HepG2 (cell line): ENCODE results near the gene KCTD5. TPM values are rescaled to one million over a fixed set of nuclear protein-coding genes. Genes with fewer than 3 reads are reported as not detected.

Experiments used
- ATAC-seq: fragments of 200-7000 bp; cut with Tn5 transposase; 3 replicates; pipeline ENCODE4 v1.9.1; 2020; ENCODE audit warnings: mild to moderate bottlenecking, moderate library complexity
- BruUV-seq: library from RNA; stranded (reverse); fragments of 400-500 nt; replicated peaks from 2 replicates; lab custom pipeline; 2021; lab: Mats Ljungman, UMichigan
- CTCF ChIA-PET: fragments of 300-600 bp; formaldehyde crosslinking; extraction: SDS; loops from one replicate; lab custom pipeline; 2021; ENCODE audit warnings: low total read pairs, inconsistent platforms, low intra/inter-chr PET ratio; lab: Yijun Ruan, JAX
- POLR2A ChIA-PET: fragments of 350-600 bp; sonication (Branson Sonifier 250); formaldehyde crosslinking; loops from one replicate; lab custom pipeline; 2020; ENCODE audit warnings: antibody characterized with exemption, inconsistent platforms; lab: Yijun Ruan, JAX
- DNase-seq: peaks from one replicate; pipeline ENCODE4 v3.0.0-alpha.2; 2015; ENCODE audit warnings: low spot score
- FAIRE-seq: peaks from 3 replicates; lab custom pipeline; 2011; peaks lifted over from hg19 to GRCh38; lab: Jason Lieb, UNC
- H2AFZ ChIP-seq: one replicate; pipeline ENCODE4 v1.6.1; 2011; ENCODE audit warnings: low read length, inconsistent platforms
- H3K27ac ChIP-seq: fragments of 300-600 bp; 3 replicates; pipeline ENCODE4 v1.8.0; 2011; ENCODE audit warnings: mixed run types, mild to moderate bottlenecking, mixed read lengths, low read length, inconsistent platforms; ENCODE audit not compliant: insufficient read depth; ENCODE audit errors: extremely low read length
- H3K27me3 ChIP-seq, 2 experiments: fragments of 200-600 bp in 1 of 2; 2 replicates in 1 of 2; 3 replicates in 1 of 2; pipeline versions ENCODE4 v1.6.0 to v1.8.0; 2011; ENCODE audit warnings: low read length in 2 of 2, mild to moderate bottlenecking in 2 of 2, moderate library complexity in 2 of 2, inconsistent platforms in 1 of 2; ENCODE audit not compliant: insufficient read depth in 2 of 2, control insufficient read depth in 1 of 2
- H3K36me3 ChIP-seq, 2 experiments: fragments of 200-600 bp in 1 of 2; replicated peaks in 1 of 2; 2 replicates in 1 of 2; 3 replicates in 1 of 2; pipeline versions ENCODE4 v1.5.1 to v1.8.0; 2011; ENCODE audit warnings: low read length in 2 of 2, inconsistent platforms in 1 of 2; ENCODE audit not compliant: insufficient read depth in 2 of 2, control insufficient read depth in 1 of 2
- H3K4me1 ChIP-seq: 2 replicates; pipeline ENCODE4 v1.5.1; 2012; ENCODE audit warnings: low read length, inconsistent platforms; ENCODE audit not compliant: insufficient read depth
- H3K4me2 ChIP-seq: 2 replicates; pipeline ENCODE4 v1.6.0; 2011; ENCODE audit warnings: low read depth, low read length, inconsistent platforms
- H3K4me3 ChIP-seq, 3 experiments: fragments of 200-600 bp in 1 of 3; sonication (generic), shearing (Covaris generic) in 1 of 3; replicated peaks in 1 of 3; 2 replicates each; pipeline ENCODE4 v1.5.1; 2011 to 2016; ENCODE audit warnings: low read length in 3 of 3, inconsistent platforms in 2 of 3, low read depth in 2 of 3, mild to moderate bottlenecking in 2 of 3, control low read depth in 1 of 3, mixed read lengths in 1 of 3; ENCODE audit not compliant: insufficient read depth in 1 of 3
- H3K79me2 ChIP-seq: one replicate; pipeline ENCODE4 v1.6.1; 2011; ENCODE audit warnings: low read length, inconsistent platforms; ENCODE audit not compliant: insufficient read depth
- H3K9ac ChIP-seq: 2 replicates; pipeline ENCODE4 v1.6.0; 2011; ENCODE audit warnings: mild to moderate bottlenecking, low read depth, low read length, inconsistent platforms; ENCODE audit not compliant: insufficient read depth
- H3K9me3 ChIP-seq: 2 replicates; pipeline ENCODE4 v1.5.1; 2012; ENCODE audit warnings: mild to moderate bottlenecking, low read length
- H4K20me1 ChIP-seq: 2 replicates; pipeline ENCODE4 v1.6.0; 2011; ENCODE audit warnings: inconsistent platforms, mild to moderate bottlenecking, low read length, moderate library complexity; ENCODE audit not compliant: insufficient read depth
- CENPT ChIP-seq: sonication (generic); formaldehyde crosslinking; IDR thresholded peaks from 2 replicates; pipeline ENCODE4 v1.8.0; 2022; ENCODE audit warnings: low read depth, mild to moderate bottlenecking, moderate library complexity, missing genetic modification reagents
- MXD3 ChIP-seq: IDR thresholded peaks from 2 replicates; pipeline ENCODE4 v1.6.1; 2016; ENCODE audit warnings: mild to moderate bottlenecking, missing biosample characterization, missing genetic modification reagents
- PATZ1 ChIP-seq: sonication (generic); formaldehyde crosslinking; IDR thresholded peaks from 2 replicates; pipeline ENCODE4 v1.4.0; 2020; ENCODE audit warnings: missing genetic modification reagents
- PAX8 ChIP-seq: sonication (generic); formaldehyde crosslinking; IDR thresholded peaks from 2 replicates; pipeline ENCODE4 v1.8.0; 2022; ENCODE audit warnings: mild to moderate bottlenecking, missing genetic modification reagents, borderline replicate concordance
- PAXIP1 ChIP-seq: sonication (generic); formaldehyde crosslinking; conservative IDR thresholded peaks from 2 replicates; pipeline ENCODE4 v1.4.0; 2020; ENCODE audit warnings: mild to moderate bottlenecking, missing genetic modification reagents, moderate library complexity
- POLR2A ChIP-seq, 2 experiments: IDR thresholded peaks; 2 replicates each; pipeline ENCODE4 v1.6.1; 2011; ENCODE audit warnings: low read depth in 2 of 2, low read length in 2 of 2, mild to moderate bottlenecking in 1 of 2, moderate library complexity in 1 of 2; ENCODE audit not compliant: insufficient read depth in 1 of 2
- SALL1 ChIP-seq: sonication (generic); formaldehyde crosslinking; IDR thresholded peaks from 2 replicates; pipeline ENCODE4 v1.8.0; 2022; ENCODE audit warnings: mild to moderate bottlenecking, missing genetic modification reagents
- SATB2 ChIP-seq: sonication (generic); formaldehyde crosslinking; IDR thresholded peaks from 2 replicates; pipeline ENCODE4 v1.5.0; 2020; ENCODE audit warnings: missing genetic modification reagents
- SRY ChIP-seq: sonication (generic); formaldehyde crosslinking; IDR thresholded peaks from 2 replicates; pipeline ENCODE4 v1.8.0; 2022; ENCODE audit warnings: mild to moderate bottlenecking, missing genetic modification reagents
- ZBTB14 ChIP-seq: sonication (generic); formaldehyde crosslinking; IDR thresholded peaks from 2 replicates; pipeline ENCODE4 v1.4.0; 2020; ENCODE audit warnings: missing genetic modification reagents
- ZBTB33 ChIP-seq: sonication (generic); formaldehyde crosslinking; IDR thresholded peaks from 2 replicates; pipeline ENCODE4 v1.4.0; 2020; ENCODE audit warnings: missing genetic modification reagents
- ZNF451 ChIP-seq: sonication (generic); formaldehyde crosslinking; IDR thresholded peaks from 2 replicates; pipeline ENCODE4 v1.5.0; 2020; ENCODE audit warnings: mild to moderate bottlenecking, missing genetic modification reagents
- ZSCAN29 ChIP-seq: sonication (generic); formaldehyde crosslinking; conservative IDR thresholded peaks from 2 replicates; pipeline ENCODE4 v1.4.0; 2020; ENCODE audit warnings: mild to moderate bottlenecking, missing genetic modification reagents
- WGBS: methylation state at CpG from one replicate; pipeline ENCODE4 v1.1.6; 2017; ENCODE audit warnings: low lambda C conversion rate; 5-methylcytosine and 5-hydroxymethylcytosine counted together
- in situ Hi-C: cut with HindIII; loops from 2 replicates; pipeline ENCODE4 v1.10.0; 2017; ENCODE audit warnings: low pct_unique_long_range_greater_than_20kb; ENCODE audit not compliant: extremely low pct_ligation_motif_present
- intact Hi-C: fragments of 100-400 bp; cut with micrococcal nuclease; formaldehyde crosslinking; loops from one replicate; pipeline ENCODE4 v1.10.0; 2022; ENCODE audit not compliant: unreplicated experiment
- polyA plus RNA-seq, 8 experiments: library from polyadenylated mRNA; depleted of rRNA in 3 of 8; stranded (reverse) in 7 of 8; unstranded in 1 of 8; fragments of >200 nt; fragmentation: Illumina TruSeq in 4 of 8; extraction: Trizol in 4 of 8; gene quantifications; 2 replicates each; pipeline versions ENCODE4 v1.2.1 to v1.2.3, GENCODE V29; 2011 to 2016; ENCODE audit warnings: low read depth in 4 of 8, missing spikeins in 1 of 8, mixed read lengths in 1 of 8; ENCODE audit not compliant: insufficient read depth in 1 of 8
- total RNA-seq, 5 experiments: library from RNA; depleted of rRNA; stranded (reverse); fragments of >200 nt; fragmentation: Illumina TruSeq; extraction: Trizol; gene quantifications; 2 replicates each; pipeline ENCODE4 v1.2.3, GENCODE V29; 2016; ENCODE audit warnings: low read depth in 1 of 5

Gene KCTD5
- total and polyA plus RNA-seq, 2 of the 13 experiments (the other 11 are each of a cell fraction or from before 2014, with no cell fraction given) = 25.4 to 29.8 TPM

GRCh38 chr16:2752850-2753732, 70.8 kb downstream of the KCTD5 start:
- ATAC-seq = peak; percentile 58
- ChIA-PET CTCF (no interaction called here), POLR2A (interaction anchor here (0.6 to 5.1 kb wide), 13 partner anchors 9 to 270 kb away, joined by 3 to 74 read pairs (median 8); partner anchors contain the start of genes ELOB, FLYWCH1, FLYWCH2 and HCFC1R1)
- Histone ChIP-seq H2AFZ (no peak overlapping the region), H3K27me3 (no peaks in the 10 kb centered on the region; a peak in 1 of 5 replicates), H3K9ac (peak overlapping the region; percentile 100), H3K27ac (peak overlapping the region; percentile 100), H3K36me3 (peaks cover 9 to 24% of the 10 kb centered on the region in 2 experiments; a peak in 3 of 5 replicates), H3K79me2 (peaks cover 65% of the 10 kb centered on the region), H4K20me1 (peaks cover 49% of the 10 kb centered on the region), H3K4me2 (peak overlapping the region; percentile 97), H3K4me1 (peaks cover 40% of the 10 kb centered on the region), H3K9me3 (no peaks in the 10 kb centered on the region), H3K4me3 (peak overlapping the region; percentile 74 to 93 (median 83))
- WGBS = 0% methylated on average over 20 of the region's 82 CpGs
- FAIRE-seq = no peak
- no TSS peak for BruUV-seq
- DNase-seq = peak; percentile 56
- in situ Hi-C loops (no loop called here), intact Hi-C loops (no loop called here)
- TF ChIP-seq ZBTB33 (CRISPR knock-in tag) = no peak
- TF ChIP-seq ZNF451 (CRISPR knock-in tag) = 0 out of 2 replicates have a peak, but pooled peaks have one; percentile 11
- peak; percentile 8; the same call in 1 of the 2 replicates for TF ChIP-seq SRY (CRISPR knock-in tag)
- TF ChIP-seq SATB2 = no peak
- TF ChIP-seq ZSCAN29 (CRISPR knock-in tag) = no peak
- peak; percentile 92 for TF ChIP-seq PATZ1 (CRISPR knock-in tag)
- peak; percentile 6; the same call in 1 of the 2 replicates for TF ChIP-seq SALL1 (CRISPR knock-in tag)
- 0 out of 2 replicates have a peak, but pooled peaks have one; percentile 6 for TF ChIP-seq MXD3 (CRISPR knock-in tag)
- TF ChIP-seq PAX8 (CRISPR knock-in tag) = 0 out of 2 replicates have a peak, but pooled peaks have one; percentile 4
- TF ChIP-seq ZBTB14 = peak; percentile 69
- peak; percentile 46; the same call in 1 of the 2 replicates for TF ChIP-seq PAXIP1 (CRISPR knock-in tag)
- TF ChIP-seq POLR2A (IDR thresholded peaks at IDR 0.05; ENCODE audit: insufficient read depth in 1 of 2, low read depth in 2 of 2, low read length in 2 of 2) = 0 out of 4 replicates have a peak, but pooled peaks of 1 of the 2 experiments have one; percentile 23
- peak; percentile 59; the same call in 1 of the 2 replicates for TF ChIP-seq CENPT (CRISPR knock-in tag)
